ENCODE data around the gene CYB5A.

DNA sequence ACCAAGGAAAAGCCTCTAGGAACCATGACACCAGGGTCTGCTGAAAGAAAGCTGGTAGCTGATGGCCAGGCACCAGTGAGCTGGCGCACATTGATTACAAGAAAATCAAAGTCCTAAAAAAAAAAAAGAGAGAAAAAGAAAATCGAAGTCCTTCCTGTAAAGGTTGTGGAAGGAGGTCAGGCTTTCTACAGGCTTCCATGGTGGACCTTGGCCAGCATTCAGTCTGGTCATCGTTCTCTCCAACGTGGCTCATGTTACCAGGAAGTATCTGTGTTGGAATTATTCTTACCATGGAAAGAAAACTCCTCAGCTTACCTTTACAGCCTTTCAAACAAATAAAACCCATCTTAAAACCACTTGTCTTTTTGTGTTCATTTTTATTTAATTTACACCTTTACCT lies 65.6 kb downstream of the CYB5A start:
- TF ChIP-seq CTCF (IDR thresholded peaks at IDR 0.05; ENCODE audit: poor library complexity) (no peak), EZH2 (IDR thresholded peaks at IDR 0.05; ENCODE audit: borderline replicate concordance) (no peak), EZH2phosphoT487 (IDR thresholded peaks at IDR 0.05; ENCODE audit: low read depth, severe bottlenecking, unreplicated experiment) (no peak)

All from hepatocyte (in vitro differentiated cells).